ENCODE results near the gene DTX3. TPM values are rescaled to one million over a fixed set of nuclear protein-coding genes. Genes with fewer than 3 reads are reported as not detected.

The DTX3 gene
- total and polyA plus RNA-seq, 7 donors = 1.2 to 68.4 (median 42.9) TPM

GRCh38 chr12:57577981-57578758 lies 26.5 kb upstream of the DTX3 start:
- H3K36me3 ChIP-seq = no peaks in the 10 kb centered on the region
- no peak overlapping the region for H3K27ac ChIP-seq
- H3K4me1 ChIP-seq = no peaks in the 10 kb centered on the region
- no peaks in the 10 kb centered on the region for H3K27me3 ChIP-seq
- TF ChIP-seq POLR2AphosphoS5 (IDR thresholded peaks at IDR 0.05) (no peak), CTCF (IDR thresholded peaks at IDR 0.05) (no peak), EP300 (IDR thresholded peaks at IDR 0.05) (no peak), POLR2A (IDR thresholded peaks at IDR 0.05) (no peak)
- intact Hi-C loops (cut with DNase I) = no loop called here
- H3K9me3 ChIP-seq = no peaks in the 10 kb centered on the region
- DNase-seq = no peak
- no peak overlapping the region for H3K4me3 ChIP-seq
- 89 to 91% methylated on average over 12 of the region's 12 CpGs for WGBS, 2 donors

- intact Hi-C loops (cut with DNase I) = no loop called here
- Histone ChIP-seq H3K36me3 (no peaks in the 10 kb centered on the region), H3K27me3 (no peaks in the 10 kb centered on the region), H3K9me3 (no peaks in the 10 kb centered on the region), H3K4me3 (no peak overlapping the region), H3K4me1 (no peaks in the 10 kb centered on the region), H3K27ac (no peak overlapping the region)
- WGBS, 2 donors = 90 to 92% methylated on average over 2 of the region's 2 CpGs
- DNase-seq = no peak
- TF ChIP-seq EP300 (IDR thresholded peaks at IDR 0.05) (no peak), POLR2A (IDR thresholded peaks at IDR 0.05) (no peak), CTCF (IDR thresholded peaks at IDR 0.05) (no peak), POLR2AphosphoS5 (IDR thresholded peaks at IDR 0.05) (no peak)
Observed at GRCh38 chr12:57579011-57579410, 25.6 kb upstream of the DTX3 start.

- H3K36me3 ChIP-seq = no peaks in the 10 kb centered on the region
- H3K4me3 ChIP-seq = no peak overlapping the region
- H3K27me3 ChIP-seq = no peaks in the 10 kb centered on the region
- intact Hi-C loops (cut with DNase I) = loop anchor here (5.0 kb wide), 1 partner anchor 112 kb away; the partner anchor contains the start of gene OS9
- H3K9me3 ChIP-seq = no peaks in the 10 kb centered on the region
- H3K4me1 ChIP-seq = no peaks in the 10 kb centered on the region
- H3K27ac ChIP-seq = no peak overlapping the region
- no peak for DNase-seq
- WGBS, 2 donors = 66 to 82% methylated on average over 8 of the region's 8 CpGs
- no peak for TF ChIP-seq POLR2A (IDR thresholded peaks at IDR 0.05)
Observed at GRCh38 chr12:57579677-57580465, 24.8 kb upstream of the DTX3 start.

- H3K27me3 ChIP-seq = no peaks in the 10 kb centered on the region
- WGBS, 2 donors = 90 to 91% methylated on average over 4 of the region's 4 CpGs
- no peaks in the 10 kb centered on the region for H3K9me3 ChIP-seq
- H3K27ac ChIP-seq = no peak overlapping the region
- H3K4me3 ChIP-seq = no peak overlapping the region
- H3K36me3 ChIP-seq = no peaks in the 10 kb centered on the region
- intact Hi-C loops (cut with DNase I) = loop anchor here (5.0 kb wide), 1 partner anchor 112 kb away; the partner anchor contains the start of gene OS9
- DNase-seq = no peak
- TF ChIP-seq CTCF (IDR thresholded peaks at IDR 0.05) (no peak), POLR2A (IDR thresholded peaks at IDR 0.05) (no peak), POLR2AphosphoS5 (IDR thresholded peaks at IDR 0.05) (no peak), EP300 (IDR thresholded peaks at IDR 0.05) (no peak)
- H3K4me1 ChIP-seq = no peaks in the 10 kb centered on the region
Observed at GRCh38 chr12:57580466-57580795, 24.2 kb upstream of the DTX3 start.

GRCh38 chr12:57581802-57582201 lies 22.8 kb upstream of the DTX3 start:
- Histone ChIP-seq H3K4me3 (no peak overlapping the region), H3K9me3 (no peaks in the 10 kb centered on the region), H3K27ac (no peak overlapping the region), H3K27me3 (no peaks in the 10 kb centered on the region), H3K36me3 (no peaks in the 10 kb centered on the region), H3K4me1 (no peaks in the 10 kb centered on the region)
- no peak for DNase-seq
- WGBS, 2 donors = 92 to 93% methylated on average over 1 of the region's 1 CpG
- intact Hi-C loops (cut with DNase I) = loop anchor here (5.0 kb wide), 1 partner anchor 110 kb away; the partner anchor contains the start of gene OS9
- TF ChIP-seq POLR2AphosphoS5 (IDR thresholded peaks at IDR 0.05) (no peak), EP300 (IDR thresholded peaks at IDR 0.05) (no peak)

All from sigmoid colon (tissue), 7 donors.